HepG2 (cell line): Measurements from ENCODE around the gene HOXA4. TPM values are rescaled to one million over a fixed set of nuclear protein-coding genes. Genes with fewer than 3 reads are reported as not detected.

Experiments used
- FIP1L1 ChIP-seq: fragments of 200-400 bp; formaldehyde crosslinking; IDR thresholded peaks from 2 replicates; pipeline ENCODE4 v1.6.1; 2018; ENCODE audit warnings: low read depth, mild to moderate bottlenecking, low read length, moderate library complexity, borderline replicate concordance; ENCODE audit not compliant: insufficient read depth
- HDAC6 ChIP-seq: fragments of 200-600 bp; sonication (generic); IDR thresholded peaks from 2 replicates; pipeline ENCODE4 v1.7.0; 2017; ENCODE audit warnings: mild to moderate bottlenecking, antibody characterized with exemption, low read length, low read depth
- HOXA5 ChIP-seq: sonication (generic); formaldehyde crosslinking; IDR thresholded peaks from 2 replicates; pipeline ENCODE4 v1.4.0; 2020; ENCODE audit warnings: missing genetic modification reagents
- HOXA9 ChIP-seq: sonication (generic); formaldehyde crosslinking; IDR thresholded peaks from 2 replicates; pipeline ENCODE4 v1.8.1; 2022; ENCODE audit warnings: missing genetic modification reagents, mild to moderate bottlenecking, moderate library complexity, borderline replicate concordance
- JARID2 ChIP-seq: sonication (generic); formaldehyde crosslinking; IDR thresholded peaks from 2 replicates; pipeline ENCODE4 v1.8.1; 2023; ENCODE audit warnings: missing genetic modification reagents, inconsistent platforms; ENCODE audit not compliant: insufficient replicate concordance
- JUNB ChIP-seq: sonication (generic); formaldehyde crosslinking; IDR thresholded peaks from 2 replicates; pipeline ENCODE4 v1.8.0; 2022; ENCODE audit warnings: missing genetic modification reagents, mild to moderate bottlenecking, borderline replicate concordance
- MEF2D ChIP-seq: sonication (generic); formaldehyde crosslinking; IDR thresholded peaks from 2 replicates; pipeline ENCODE4 v1.5.1; 2020; ENCODE audit warnings: mild to moderate bottlenecking, missing genetic modification reagents
- NFIC ChIP-seq: IDR thresholded peaks from 2 replicates; pipeline ENCODE4 v1.6.1; 2012; ENCODE audit warnings: mild to moderate bottlenecking, low read length, inconsistent platforms
- RBFOX2 ChIP-seq: fragments of 200-400 bp; formaldehyde crosslinking; IDR thresholded peaks from 2 replicates; pipeline ENCODE4 v1.6.1; 2017; ENCODE audit warnings: low read depth, mild to moderate bottlenecking, low read length
- YEATS4 ChIP-seq: sonication (generic); formaldehyde crosslinking; IDR thresholded peaks from 2 replicates; pipeline ENCODE4 v1.4.0; 2020; ENCODE audit warnings: missing genetic modification reagents, borderline replicate concordance
- ZMYM4 ChIP-seq: sonication (generic); formaldehyde crosslinking; IDR thresholded peaks from 2 replicates; pipeline ENCODE4 v1.8.1; 2023; ENCODE audit warnings: mild to moderate bottlenecking, missing genetic modification reagents
- ZNF317 ChIP-seq: sonication (generic); formaldehyde crosslinking; IDR thresholded peaks from 2 replicates; pipeline ENCODE4 v1.5.0; 2020; ENCODE audit warnings: mild to moderate bottlenecking, missing genetic modification reagents
- ZNF768 ChIP-seq: sonication (generic); formaldehyde crosslinking; IDR thresholded peaks from 2 replicates; pipeline ENCODE4 v1.4.0; 2020; ENCODE audit warnings: missing genetic modification reagents
- ZNF773 ChIP-seq: sonication (generic); formaldehyde crosslinking; IDR thresholded peaks from 2 replicates; pipeline ENCODE4 v1.4.0; 2020; ENCODE audit warnings: missing genetic modification reagents, borderline replicate concordance
- polyA plus RNA-seq, 8 experiments: library from polyadenylated mRNA; depleted of rRNA in 3 of 8; stranded (reverse) in 7 of 8; unstranded in 1 of 8; fragments of >200 nt; fragmentation: Illumina TruSeq in 4 of 8; extraction: Trizol in 4 of 8; gene quantifications; 2 replicates each; pipeline versions ENCODE4 v1.2.1 to v1.2.3, GENCODE V29; 2011 to 2016; ENCODE audit warnings: low read depth in 4 of 8, missing spikeins in 1 of 8, mixed read lengths in 1 of 8; ENCODE audit not compliant: insufficient read depth in 1 of 8
- total RNA-seq, 5 experiments: library from RNA; depleted of rRNA; stranded (reverse); fragments of >200 nt; fragmentation: Illumina TruSeq; extraction: Trizol; gene quantifications; 2 replicates each; pipeline ENCODE4 v1.2.3, GENCODE V29; 2016; ENCODE audit warnings: low read depth in 1 of 5
- TF ChIP-seq, protein P1 (sequence below): sonication (generic); formaldehyde crosslinking; conservative IDR thresholded peaks from 2 replicates; pipeline ENCODE4 v1.8.0; 2022; ENCODE audit warnings: mild to moderate bottlenecking, moderate library complexity, missing genetic modification reagents
- TF ChIP-seq, protein P2 (sequence below): sonication (generic); formaldehyde crosslinking; IDR thresholded peaks from 2 replicates; pipeline ENCODE4 v1.5.1; 2020; ENCODE audit warnings: missing genetic modification reagents, mild to moderate bottlenecking, borderline replicate concordance
- TF ChIP-seq, protein P3 (sequence below): sonication (generic); formaldehyde crosslinking; IDR thresholded peaks from 2 replicates; pipeline ENCODE4 v1.4.0; 2020; ENCODE audit warnings: missing genetic modification reagents, borderline replicate concordance

The HOXA4 gene
- total and polyA plus RNA-seq, 2 of the 13 experiments (the other 11 are each of a cell fraction or from before 2014, with no cell fraction given): 2.4 to 5.4 TPM

DNA sequence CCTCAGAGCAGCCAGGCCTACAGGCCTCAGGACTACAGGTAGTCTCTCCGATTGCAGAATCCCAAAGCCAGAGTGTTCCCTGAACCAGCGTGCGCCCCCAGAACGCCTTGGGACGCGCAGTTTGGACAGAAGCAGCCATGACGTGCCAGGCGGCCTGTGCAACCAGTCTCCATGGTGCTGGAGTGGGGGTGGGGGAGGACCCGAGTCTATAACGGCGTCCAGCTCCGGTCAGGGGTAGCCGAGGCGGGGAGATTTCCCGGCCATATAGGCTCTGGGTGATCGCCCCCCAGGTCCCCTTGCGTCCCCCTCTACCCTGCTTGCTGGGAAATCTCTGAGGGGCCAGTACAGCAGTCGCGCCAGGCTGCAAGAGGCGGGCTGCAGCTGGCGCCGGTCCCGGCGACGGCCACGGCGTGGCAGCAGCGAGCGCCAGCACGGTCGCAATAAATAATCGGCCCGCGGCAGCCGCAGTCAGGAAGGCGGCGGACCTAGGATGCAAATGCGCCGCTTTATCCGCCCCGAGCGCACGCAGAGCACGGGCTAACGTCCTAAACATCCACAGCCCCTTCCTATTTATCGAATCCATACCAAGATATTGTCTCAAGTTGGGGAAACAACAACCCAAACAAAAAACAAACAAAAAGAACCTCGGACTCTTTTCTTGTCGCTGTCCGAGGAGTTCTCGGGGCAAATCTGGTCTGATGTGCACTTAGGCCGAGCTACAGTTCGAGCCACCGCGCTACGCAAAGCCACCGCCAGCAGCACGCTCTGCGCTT is 20.2 kb upstream of the HOXA4 start (continued):
- TF ChIP-seq, protein P1, sequence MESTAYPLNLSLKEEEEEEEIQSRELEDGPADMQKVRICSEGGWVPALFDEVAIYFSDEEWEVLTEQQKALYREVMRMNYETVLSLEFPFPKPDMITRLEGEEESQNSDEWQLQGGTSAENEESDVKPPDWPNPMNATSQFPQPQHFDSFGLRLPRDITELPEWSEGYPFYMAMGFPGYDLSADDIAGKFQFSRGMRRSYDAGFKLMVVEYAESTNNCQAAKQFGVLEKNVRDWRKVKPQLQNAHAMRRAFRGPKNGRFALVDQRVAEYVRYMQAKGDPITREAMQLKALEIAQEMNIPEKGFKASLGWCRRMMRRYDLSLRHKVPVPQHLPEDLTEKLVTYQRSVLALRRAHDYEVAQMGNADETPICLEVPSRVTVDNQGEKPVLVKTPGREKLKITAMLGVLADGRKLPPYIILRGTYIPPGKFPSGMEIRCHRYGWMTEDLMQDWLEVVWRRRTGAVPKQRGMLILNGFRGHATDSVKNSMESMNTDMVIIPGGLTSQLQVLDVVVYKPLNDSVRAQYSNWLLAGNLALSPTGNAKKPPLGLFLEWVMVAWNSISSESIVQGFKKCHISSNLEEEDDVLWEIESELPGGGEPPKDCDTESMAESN (CRISPR knock-in tag): peak; percentile 69; the same call in 1 of the 2 replicates
- TF ChIP-seq ZNF773 (CRISPR knock-in tag) (no peak), FIP1L1 (no peak), ZMYM4 (peak; percentile 53; the same call in 1 of the 2 replicates), MEF2D (CRISPR knock-in tag) (peak; percentile 52), HOXA5 (CRISPR knock-in tag) (peak; percentile 37; the same call in 1 of the 2 replicates), YEATS4 (CRISPR knock-in tag) (peak; percentile 51; the same call in 1 of the 2 replicates), ZNF768 (CRISPR knock-in tag) (peak; percentile 23; the same call in 1 of the 2 replicates), HOXA9 (CRISPR knock-in tag) (0 out of 2 replicates have a peak, but pooled peaks have one; percentile 49), ZNF317 (CRISPR knock-in tag) (peak; percentile 61; the same call in 1 of the 2 replicates), JUNB (CRISPR knock-in tag) (no peak), JARID2 (peak; percentile 37), HDAC6 (no peak), NFIC (no peak), RBFOX2 (peak; percentile 64)
- TF ChIP-seq, protein P2, sequence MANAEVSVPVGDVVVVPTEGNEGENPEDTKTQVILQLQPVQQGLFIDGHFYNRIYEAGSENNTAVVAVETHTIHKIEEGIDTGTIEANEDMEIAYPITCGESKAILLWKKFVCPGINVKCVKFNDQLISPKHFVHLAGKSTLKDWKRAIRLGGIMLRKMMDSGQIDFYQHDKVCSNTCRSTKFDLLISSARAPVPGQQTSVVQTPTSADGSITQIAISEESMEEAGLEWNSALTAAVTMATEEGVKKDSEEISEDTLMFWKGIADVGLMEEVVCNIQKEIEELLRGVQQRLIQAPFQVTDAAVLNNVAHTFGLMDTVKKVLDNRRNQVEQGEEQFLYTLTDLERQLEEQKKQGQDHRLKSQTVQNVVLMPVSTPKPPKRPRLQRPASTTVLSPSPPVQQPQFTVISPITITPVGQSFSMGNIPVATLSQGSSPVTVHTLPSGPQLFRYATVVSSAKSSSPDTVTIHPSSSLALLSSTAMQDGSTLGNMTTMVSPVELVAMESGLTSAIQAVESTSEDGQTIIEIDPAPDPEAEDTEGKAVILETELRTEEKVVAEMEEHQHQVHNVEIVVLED (CRISPR knock-in tag): peak; percentile 42; the same call in 1 of the 2 replicates
- TF ChIP-seq, protein P3, sequence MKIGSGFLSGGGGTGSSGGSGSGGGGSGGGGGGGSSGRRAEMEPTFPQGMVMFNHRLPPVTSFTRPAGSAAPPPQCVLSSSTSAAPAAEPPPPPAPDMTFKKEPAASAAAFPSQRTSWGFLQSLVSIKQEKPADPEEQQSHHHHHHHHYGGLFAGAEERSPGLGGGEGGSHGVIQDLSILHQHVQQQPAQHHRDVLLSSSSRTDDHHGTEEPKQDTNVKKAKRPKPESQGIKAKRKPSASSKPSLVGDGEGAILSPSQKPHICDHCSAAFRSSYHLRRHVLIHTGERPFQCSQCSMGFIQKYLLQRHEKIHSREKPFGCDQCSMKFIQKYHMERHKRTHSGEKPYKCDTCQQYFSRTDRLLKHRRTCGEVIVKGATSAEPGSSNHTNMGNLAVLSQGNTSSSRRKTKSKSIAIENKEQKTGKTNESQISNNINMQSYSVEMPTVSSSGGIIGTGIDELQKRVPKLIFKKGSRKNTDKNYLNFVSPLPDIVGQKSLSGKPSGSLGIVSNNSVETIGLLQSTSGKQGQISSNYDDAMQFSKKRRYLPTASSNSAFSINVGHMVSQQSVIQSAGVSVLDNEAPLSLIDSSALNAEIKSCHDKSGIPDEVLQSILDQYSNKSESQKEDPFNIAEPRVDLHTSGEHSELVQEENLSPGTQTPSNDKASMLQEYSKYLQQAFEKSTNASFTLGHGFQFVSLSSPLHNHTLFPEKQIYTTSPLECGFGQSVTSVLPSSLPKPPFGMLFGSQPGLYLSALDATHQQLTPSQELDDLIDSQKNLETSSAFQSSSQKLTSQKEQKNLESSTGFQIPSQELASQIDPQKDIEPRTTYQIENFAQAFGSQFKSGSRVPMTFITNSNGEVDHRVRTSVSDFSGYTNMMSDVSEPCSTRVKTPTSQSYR (CRISPR knock-in tag): peak; percentile 84; the same call in 1 of the 2 replicates
